ES-I3 (cell line): ENCODE data around the gene FIG4.
"Not testable (repeated sequence)": the region's sequence is repeated elsewhere in the genome, so short reads cannot be mapped to it uniquely, and the experiment has no call there.

Experiments
- H3K36me3 ChIP-seq: 2 replicates; pipeline ENCODE4 v1.6.1; 2013; ENCODE audit warnings: mild to moderate bottlenecking, low read length, control low read depth, moderate library complexity; ENCODE audit not compliant: insufficient read depth
- H3K4me1 ChIP-seq: 2 replicates; pipeline ENCODE4 v1.6.1; 2013; ENCODE audit warnings: mild to moderate bottlenecking, control low read depth, low read length; ENCODE audit not compliant: insufficient read depth
- H3K9ac ChIP-seq: 2 replicates; pipeline ENCODE4 v1.6.1; 2013; ENCODE audit warnings: low read depth, mild to moderate bottlenecking, low read length, moderate library complexity
- H3K9me3 ChIP-seq: 2 replicates; pipeline ENCODE4 v1.6.1; 2013; ENCODE audit warnings: mild to moderate bottlenecking, low read length, moderate library complexity; ENCODE audit not compliant: control insufficient read depth, insufficient read depth

Gene FIG4

DNA sequence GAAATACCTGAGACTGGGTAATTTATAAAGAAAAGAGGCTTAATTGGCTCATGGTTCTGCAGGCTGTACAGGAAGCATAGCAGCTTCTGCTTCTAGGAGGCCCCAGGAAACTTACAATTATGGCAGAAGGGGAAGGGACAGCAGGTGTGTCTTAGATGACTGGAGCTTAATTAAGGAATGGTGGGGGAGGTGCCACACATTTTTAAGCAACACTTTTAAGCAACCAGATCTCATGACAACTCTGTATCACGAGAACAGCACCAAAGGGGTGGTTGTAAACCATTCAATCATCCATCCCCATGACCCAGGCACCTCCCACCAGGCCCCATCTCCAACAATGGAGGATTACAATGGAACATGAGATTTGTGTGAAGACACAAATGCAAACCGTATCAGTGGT lies 26.9 kb downstream of the FIG4 start:
- no peak overlapping the region for H3K9ac ChIP-seq
- no peaks in the 10 kb centered on the region for H3K9me3 ChIP-seq
- H3K4me1 ChIP-seq: no peaks in the 10 kb centered on the region
- H3K36me3 ChIP-seq: no peaks in the 10 kb centered on the region

DNA sequence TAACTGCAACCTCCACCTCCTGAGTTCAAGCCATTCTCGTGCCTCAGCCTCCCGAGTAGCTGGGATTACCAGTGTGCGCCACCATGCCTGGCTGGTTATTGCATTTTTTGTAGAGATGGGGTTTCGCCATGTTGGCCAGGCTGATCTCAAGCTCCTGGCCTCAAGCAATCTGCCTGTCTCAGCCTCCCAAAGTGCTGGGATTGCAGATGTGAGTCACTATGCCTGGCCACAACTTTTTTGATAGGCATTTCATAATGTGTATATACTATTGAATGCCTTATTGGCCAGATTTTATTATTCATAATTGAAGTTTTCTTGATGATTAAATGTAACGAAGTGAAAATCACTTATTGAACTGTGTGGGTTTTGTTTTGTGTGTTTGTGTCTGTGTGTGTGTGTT lies 27.9 kb downstream of the FIG4 start:
- H3K4me1 ChIP-seq: no peaks in the 10 kb centered on the region
- H3K9me3 ChIP-seq: no peaks in the 10 kb centered on the region

DNA sequence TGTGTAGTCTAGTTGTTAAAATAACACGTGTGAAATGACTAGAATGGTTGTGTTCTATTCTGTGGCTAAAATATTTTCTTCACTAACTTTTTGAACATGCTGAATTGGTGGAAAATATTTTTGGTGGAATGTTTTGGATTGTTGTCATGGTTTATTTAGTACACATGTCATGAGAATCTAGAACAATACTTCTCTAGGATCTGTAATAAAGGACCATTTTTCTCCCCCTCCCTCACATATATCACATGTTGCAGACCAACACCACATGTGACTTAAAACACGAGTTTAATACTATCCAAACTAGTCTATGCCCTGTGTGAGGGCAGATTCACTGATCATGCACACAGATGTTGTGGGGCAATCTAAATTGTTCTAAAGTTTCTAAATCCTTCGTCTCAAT lies 29.2 kb downstream of the FIG4 start:
- H3K36me3 ChIP-seq: no peaks in the 10 kb centered on the region
- H3K9ac ChIP-seq: no peak overlapping the region
- H3K4me1 ChIP-seq: no peaks in the 10 kb centered on the region
- H3K9me3 ChIP-seq: no peaks in the 10 kb centered on the region

More for the DNA sequence above, 27.9 kb downstream of the FIG4 start:
- Histone ChIP-seq H3K36me3 (no peaks in the 10 kb centered on the region), H3K9ac (no peak overlapping the region)

DNA sequence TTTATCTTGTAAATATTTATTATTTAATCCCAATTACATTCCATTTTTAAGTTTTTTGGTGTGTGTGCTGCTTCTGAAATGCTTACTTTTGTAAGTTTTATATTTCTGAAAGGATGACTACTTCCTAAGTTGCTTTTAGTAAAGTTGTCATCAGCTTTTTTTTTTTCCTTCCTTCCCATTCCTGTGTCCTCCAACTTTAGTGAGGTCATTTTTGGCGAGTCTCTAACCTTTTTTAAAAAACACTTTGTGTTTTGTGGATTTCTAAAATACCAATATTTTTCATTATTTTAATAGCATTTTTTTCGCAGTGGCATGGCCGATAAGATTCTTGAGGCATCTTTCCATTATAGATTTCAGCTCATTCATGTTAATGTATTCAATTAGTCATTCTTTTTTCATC lies 30.9 kb downstream of the FIG4 start:
- H3K36me3 ChIP-seq: no peaks in the 10 kb centered on the region
- H3K9me3 ChIP-seq: no peaks in the 10 kb centered on the region
- H3K9ac ChIP-seq: no peak overlapping the region
- no peaks in the 10 kb centered on the region for H3K4me1 ChIP-seq

DNA sequence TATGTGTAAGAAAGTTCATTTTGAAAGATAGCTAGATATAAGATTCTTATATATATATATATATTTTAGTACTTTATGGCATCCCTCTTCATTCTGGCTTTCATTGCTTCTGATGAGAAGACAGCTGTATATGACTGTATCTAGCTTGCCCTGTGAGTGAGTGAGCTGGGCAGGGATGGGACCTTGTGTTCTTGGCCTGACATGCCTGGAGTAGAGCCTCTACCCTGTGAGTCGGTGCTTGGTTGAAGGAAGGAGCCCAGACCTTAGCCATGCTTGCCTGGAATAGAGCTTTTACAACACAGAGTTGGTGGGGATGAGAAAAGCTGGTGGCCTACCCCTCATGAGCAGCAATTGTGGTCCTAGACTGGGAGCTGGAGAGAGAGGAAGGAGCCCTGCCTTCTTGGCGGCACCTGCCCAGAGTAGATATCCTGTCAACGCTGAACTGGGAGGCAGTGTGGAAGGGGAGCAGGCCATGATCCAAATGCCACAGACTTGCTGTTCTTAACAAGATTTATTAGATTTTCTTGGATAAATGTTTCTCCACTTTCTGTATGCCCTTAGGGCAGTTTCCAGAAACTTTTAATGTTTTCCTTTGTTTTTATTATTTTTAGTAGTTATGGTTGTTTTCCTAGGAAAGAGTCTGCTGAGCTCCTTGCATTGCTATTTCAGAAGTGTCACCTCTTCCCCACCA lies 31.6 kb downstream of the FIG4 start:
- Histone ChIP-seq H3K9ac (no peak overlapping the region), H3K9me3 (no peaks in the 10 kb centered on the region), H3K36me3 (no peaks in the 10 kb centered on the region), H3K4me1 (no peaks in the 10 kb centered on the region)

DNA sequence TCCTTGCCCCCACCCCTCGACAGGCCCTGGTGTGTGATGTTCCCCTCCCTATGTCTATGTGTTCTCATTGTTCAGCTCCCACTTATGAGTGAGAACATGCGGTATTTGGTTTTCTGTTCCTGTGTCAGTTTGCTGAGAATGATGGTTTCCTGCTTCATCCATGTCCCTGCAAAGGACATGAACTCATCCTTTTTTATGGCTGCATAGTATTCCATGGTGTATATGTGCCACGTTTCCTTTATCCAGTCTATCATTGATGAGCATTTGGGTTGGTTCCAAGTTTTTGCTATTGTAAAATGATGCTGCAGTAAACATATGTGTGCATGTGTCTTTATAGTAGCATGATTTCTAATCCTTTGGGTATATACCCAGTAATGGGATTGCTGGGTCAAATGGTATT lies 34.2 kb downstream of the FIG4 start:
- H3K9me3 ChIP-seq, H3K9ac ChIP-seq, H3K36me3 ChIP-seq, H3K4me1 ChIP-seq: not testable (repeated sequence)

DNA sequence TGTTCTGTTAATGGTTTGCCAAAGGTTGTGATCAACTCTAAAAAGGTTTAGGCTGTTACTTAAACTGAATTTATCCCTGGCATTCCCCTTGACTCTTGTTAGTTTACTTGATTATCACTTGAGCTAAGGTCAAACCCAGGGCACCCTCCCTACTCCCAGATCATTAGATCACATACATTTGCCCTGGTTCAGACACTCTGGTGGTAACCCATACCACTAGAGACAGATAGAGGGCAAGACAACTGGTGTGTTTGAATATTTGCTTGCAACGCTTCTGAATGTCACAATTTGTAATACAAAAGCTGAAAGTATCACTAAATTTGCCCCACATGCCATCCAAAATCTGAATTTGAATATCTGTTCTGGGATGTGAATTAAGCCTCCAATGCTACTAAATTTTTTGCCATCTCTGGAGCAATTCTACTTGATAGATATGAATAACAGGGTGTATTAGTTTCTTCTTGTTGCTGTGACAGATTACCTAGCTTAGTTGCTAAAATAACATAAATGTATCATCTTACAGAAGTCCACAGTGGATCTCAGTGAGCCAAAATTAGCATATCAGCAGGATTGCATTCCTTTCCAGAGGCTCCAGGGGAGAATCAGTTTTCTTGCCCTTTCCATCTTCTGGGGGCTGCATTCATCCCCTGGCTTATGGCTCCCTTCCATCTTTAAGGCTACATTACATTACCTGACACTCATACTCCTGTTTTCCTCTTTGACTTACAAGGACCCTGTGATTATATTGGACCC lies 45.4 kb downstream of the FIG4 start:
- Histone ChIP-seq H3K4me1 (peaks cover 14% of the 10 kb centered on the region; the same call in 1 of the 2 replicates), H3K36me3 (no peaks in the 10 kb centered on the region), H3K9ac (no peak overlapping the region), H3K9me3 (no peaks in the 10 kb centered on the region)

DNA sequence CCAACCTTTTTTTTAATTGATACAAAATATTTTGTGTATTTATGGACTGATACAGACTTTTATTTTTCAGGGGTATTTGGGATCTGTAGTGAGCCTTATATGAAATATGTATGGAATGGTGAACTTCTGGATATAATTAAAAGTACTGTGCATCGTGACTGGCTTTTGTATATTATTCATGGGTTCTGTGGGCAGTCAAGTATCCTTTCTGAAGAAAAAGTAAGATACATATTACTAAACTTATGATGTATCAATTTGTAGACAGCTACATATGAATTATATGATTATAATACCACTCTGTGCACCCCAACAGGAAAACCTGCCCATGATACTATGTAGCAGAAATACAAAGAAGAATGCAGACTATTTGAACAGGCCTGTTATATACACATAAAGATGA lies 47.2 kb downstream of the FIG4 start:
- H3K9ac ChIP-seq: no peak overlapping the region
- no peaks in the 10 kb centered on the region for H3K9me3 ChIP-seq

DNA sequence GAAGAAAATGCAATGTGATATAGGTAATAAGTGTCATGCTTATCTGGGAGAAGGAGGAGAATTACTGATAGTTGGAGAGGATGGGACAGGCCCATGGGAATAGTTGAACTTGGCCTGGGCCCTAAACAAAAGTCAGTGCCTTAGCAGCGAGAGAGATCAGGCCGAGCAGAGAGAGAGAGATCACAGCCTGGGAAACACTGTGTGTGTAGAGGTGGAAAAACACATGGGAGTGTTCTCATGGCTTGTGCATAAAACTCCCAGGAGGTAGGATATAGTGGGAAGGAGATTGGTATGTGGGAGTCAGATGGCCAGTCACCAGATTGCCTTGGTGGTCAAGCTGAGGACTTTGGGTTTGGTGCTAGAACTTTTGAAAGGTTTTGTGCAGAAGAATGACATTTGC lies 47.6 kb downstream of the FIG4 start:
- Histone ChIP-seq H3K36me3 (no peaks in the 10 kb centered on the region), H3K4me1 (peaks cover 14% of the 10 kb centered on the region; the same call in 1 of the 2 replicates), H3K9me3 (no peaks in the 10 kb centered on the region), H3K9ac (no peak overlapping the region)

More for the DNA sequence above, 47.2 kb downstream of the FIG4 start:
- H3K4me1 ChIP-seq: peaks cover 14% of the 10 kb centered on the region; the same call in 1 of the 2 replicates
- H3K36me3 ChIP-seq: no peaks in the 10 kb centered on the region

DNA sequence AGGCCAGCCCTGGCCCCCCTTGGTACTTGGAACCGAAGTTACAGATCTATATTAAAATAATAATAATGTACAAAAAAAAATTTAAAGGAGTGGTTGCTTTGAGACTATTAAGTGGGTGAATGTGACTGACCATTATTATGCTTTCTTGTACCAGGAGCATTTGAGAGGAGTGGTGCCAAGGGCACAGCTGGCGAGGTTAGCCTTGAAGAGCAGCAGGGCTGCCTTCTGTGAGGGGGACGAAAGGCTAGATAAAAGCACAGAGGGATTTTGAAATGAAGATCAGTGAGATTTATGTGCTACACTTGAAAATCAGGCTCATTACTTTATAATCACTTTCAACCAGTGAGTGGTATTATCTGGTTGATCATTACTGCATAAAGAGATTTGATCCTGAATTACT lies 48.6 kb downstream of the FIG4 start:
- no peaks in the 10 kb centered on the region for H3K9me3 ChIP-seq
- no peaks in the 10 kb centered on the region for H3K36me3 ChIP-seq
- no peak overlapping the region for H3K9ac ChIP-seq
- H3K4me1 ChIP-seq: peaks cover 14% of the 10 kb centered on the region; the same call in 1 of the 2 replicates

DNA sequence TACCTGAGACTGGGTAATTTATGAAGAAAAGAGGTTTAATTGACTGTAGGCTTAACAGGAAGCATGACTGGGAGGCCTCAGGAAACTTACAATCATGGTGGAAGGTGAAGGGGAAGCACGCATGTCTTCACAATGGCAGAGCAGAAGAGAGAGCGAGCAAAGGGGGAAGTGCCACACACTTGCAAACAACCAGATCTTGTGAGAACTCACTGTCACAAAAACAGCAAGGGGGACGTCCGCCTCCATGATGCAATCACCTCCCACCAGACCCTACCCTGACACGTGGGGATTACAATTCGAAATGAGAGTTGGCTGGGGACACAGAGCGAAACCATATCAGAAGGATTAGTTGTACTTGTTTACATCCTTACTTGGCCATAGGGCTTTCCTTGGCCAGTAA lies 49.7 kb downstream of the FIG4 start:
- Histone ChIP-seq H3K36me3 (no peaks in the 10 kb centered on the region), H3K9ac (no peak overlapping the region), H3K9me3 (no peaks in the 10 kb centered on the region), H3K4me1 (peaks cover 14% of the 10 kb centered on the region; the same call in 1 of the 2 replicates)

DNA sequence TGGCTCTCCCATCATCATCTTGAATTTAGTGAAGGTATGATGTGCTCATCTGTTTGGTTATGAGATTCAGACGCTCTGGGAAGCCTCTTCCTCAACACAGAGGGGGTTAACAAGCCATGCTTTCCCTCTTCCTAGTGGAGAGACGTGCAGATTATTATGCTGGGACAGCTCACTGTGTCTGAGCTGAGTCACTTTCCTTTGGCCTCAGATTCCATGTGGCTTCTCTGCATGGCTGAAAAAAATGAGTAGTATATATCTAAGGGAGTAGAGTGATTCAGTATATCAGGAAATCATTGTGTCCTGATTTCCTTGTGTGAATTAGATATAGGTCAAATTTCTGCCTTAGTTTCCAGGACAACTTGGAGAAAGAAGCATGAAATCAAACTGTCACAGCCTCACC lies 52.6 kb downstream of the FIG4 start:
- H3K9ac ChIP-seq: no peak overlapping the region
- H3K36me3 ChIP-seq: no peaks in the 10 kb centered on the region
- H3K9me3 ChIP-seq: no peaks in the 10 kb centered on the region
- H3K4me1 ChIP-seq: no peaks in the 10 kb centered on the region

DNA sequence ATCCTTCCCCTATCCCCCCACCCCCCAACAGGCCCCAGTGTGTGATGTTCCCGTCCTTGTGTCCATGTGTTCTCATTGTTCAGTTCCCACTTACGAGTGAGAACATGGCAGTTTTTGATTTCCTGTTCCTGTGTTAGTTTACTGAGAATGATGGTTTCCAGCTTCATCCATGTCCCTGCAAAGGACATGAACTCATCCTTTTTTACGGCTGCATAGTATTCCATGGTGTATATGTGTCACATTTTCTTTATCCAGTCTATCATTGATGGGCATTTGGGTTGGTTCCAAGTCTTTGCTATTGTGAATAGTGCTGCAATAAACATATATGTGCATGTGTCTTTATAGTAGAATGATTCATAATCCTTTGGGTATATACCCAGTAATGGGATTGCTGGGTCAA lies 53.7 kb downstream of the FIG4 start:
- not testable (repeated sequence) for H3K9ac ChIP-seq, H3K9me3 ChIP-seq, H3K36me3 ChIP-seq, H3K4me1 ChIP-seq

DNA sequence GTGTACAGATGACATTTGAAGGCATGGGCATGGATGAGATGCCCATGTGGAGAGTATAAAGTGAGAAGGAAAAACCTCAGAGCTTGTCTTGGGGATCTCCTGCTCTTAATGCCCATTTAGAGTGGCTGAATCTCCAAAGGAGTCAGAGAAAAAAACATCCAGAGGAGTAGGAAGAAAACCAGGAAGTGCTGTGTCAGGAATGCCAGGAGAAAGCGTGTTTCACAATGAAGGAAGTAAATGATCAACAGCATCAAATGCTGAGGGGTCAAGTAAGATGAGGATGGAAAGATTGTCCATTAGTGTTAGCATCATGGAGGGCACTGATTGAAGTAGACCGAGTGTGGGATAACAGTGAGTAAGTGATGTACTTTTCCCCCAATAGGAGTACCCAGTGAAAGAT lies 56.1 kb downstream of the FIG4 start:
- Histone ChIP-seq H3K9ac (no peak overlapping the region), H3K9me3 (no peaks in the 10 kb centered on the region), H3K36me3 (no peaks in the 10 kb centered on the region), H3K4me1 (no peaks in the 10 kb centered on the region)
